SH-SY5Y (cell line): ENCODE data around the gene ZNF280A.

ENCODE experiments used
- GATA2 ChIP-seq: IDR thresholded peaks from 2 replicates; pipeline ENCODE4 v1.6.1; 2011; ENCODE audit warnings: mild to moderate bottlenecking, low read depth, low read length
- GATA3 ChIP-seq: IDR thresholded peaks from 2 replicates; pipeline ENCODE4 v1.6.1; 2011; ENCODE audit warnings: low read depth, mild to moderate bottlenecking, low read length, moderate library complexity

DNA sequence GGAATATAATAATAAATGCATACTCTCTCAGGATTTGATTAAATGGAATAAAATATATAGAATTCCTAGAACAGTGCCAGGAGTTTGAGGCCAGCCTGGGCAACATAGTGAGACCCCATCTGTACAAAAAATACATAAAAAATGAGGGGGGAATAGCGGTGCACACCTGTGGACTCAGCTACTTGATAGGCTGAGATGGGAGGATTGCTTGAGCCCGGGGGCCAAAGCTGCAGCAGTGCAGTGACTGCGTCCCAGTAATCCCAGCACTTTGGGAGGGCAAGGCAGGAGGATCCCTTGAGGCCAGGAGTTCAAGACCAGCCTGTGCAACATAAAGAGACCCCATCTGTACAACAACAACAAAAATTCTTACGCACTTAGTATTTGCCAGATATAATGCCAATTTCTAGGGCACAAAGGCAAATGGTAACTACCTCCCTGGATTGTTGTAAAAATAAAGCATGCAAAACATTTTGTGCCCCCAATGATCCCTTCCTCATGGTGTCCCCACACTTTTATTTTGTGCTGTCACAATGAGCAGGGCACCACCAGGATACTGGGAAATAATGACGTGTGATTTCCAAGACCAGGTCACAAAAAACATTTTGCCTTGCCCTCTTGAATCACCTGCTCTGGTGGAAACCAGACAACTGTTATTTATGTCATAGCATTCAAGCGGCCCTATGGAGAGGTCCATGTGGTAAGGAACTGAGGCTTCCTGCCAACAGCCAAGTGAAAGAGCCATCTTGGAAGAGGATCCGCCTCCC, 18.3 kb upstream of the ZNF280A start:
- TF ChIP-seq GATA3 (no peak), GATA2 (no peak)
